Effector memory CD4-positive, alpha-beta T cell (primary cell): ENCODE results near the gene ANXA11.

Source experiments
- DNase-seq, 3 donors: peaks; one replicate each; pipeline ENCODE4 v3.0.0-alpha.2; 2020
- H3K27ac ChIP-seq: 2 replicates; pipeline ENCODE4 v1.7.0; 2013; ENCODE audit warnings: mild to moderate bottlenecking, low read length, moderate library complexity; ENCODE audit not compliant: insufficient read depth, poor library complexity, severe bottlenecking
- H3K27me3 ChIP-seq: replicated peaks from 2 replicates; pipeline ENCODE4 v1.7.0; 2013; ENCODE audit warnings: mild to moderate bottlenecking, low read length; ENCODE audit not compliant: insufficient read depth, control insufficient read depth, poor library complexity, severe bottlenecking
- H3K36me3 ChIP-seq: 2 replicates; pipeline ENCODE4 v1.7.0; 2013; ENCODE audit warnings: mild to moderate bottlenecking, low read length, moderate library complexity; ENCODE audit not compliant: control insufficient read depth, insufficient read depth
- H3K4me1 ChIP-seq: 2 replicates; pipeline ENCODE4 v1.7.0; 2013; ENCODE audit warnings: low read length, mild to moderate bottlenecking; ENCODE audit not compliant: control insufficient read depth, insufficient read depth, poor library complexity, severe bottlenecking
- H3K4me3 ChIP-seq: 2 replicates; pipeline ENCODE4 v1.7.0; 2013; ENCODE audit warnings: low read length, low read depth, mild to moderate bottlenecking; ENCODE audit not compliant: insufficient read depth, poor library complexity, severe bottlenecking
- H3K9me3 ChIP-seq: 2 replicates; pipeline ENCODE4 v1.7.0; 2013; ENCODE audit warnings: mild to moderate bottlenecking, low read length, moderate library complexity; ENCODE audit not compliant: control insufficient read depth

The ANXA11 gene

GRCh38 chr10:80200259-80200658, 5.1 kb downstream of the ANXA11 start:
- Histone ChIP-seq H3K27ac (no peak overlapping the region), H3K4me1 (peaks cover 64% of the 10 kb centered on the region), H3K4me3 (no peak overlapping the region), H3K36me3 (peaks cover under 1% of the 10 kb centered on the region), H3K27me3 (no peaks in the 10 kb centered on the region), H3K9me3 (no peaks in the 10 kb centered on the region)
- DNase-seq: no peak

GRCh38 chr10:80199828-80200227, 5.5 kb downstream of the ANXA11 start:
- Histone ChIP-seq H3K4me3 (no peak overlapping the region), H3K27me3 (no peaks in the 10 kb centered on the region), H3K4me1 (peaks cover 69% of the 10 kb centered on the region), H3K27ac (no peak overlapping the region), H3K36me3 (peaks cover 4% of the 10 kb centered on the region), H3K9me3 (no peaks in the 10 kb centered on the region)
- DNase-seq: no peak

- H3K36me3 ChIP-seq: peaks cover 4% of the 10 kb centered on the region
Observed at GRCh38 chr10:80197972-80198916, 7.1 kb downstream of the ANXA11 start.

GRCh38 chr10:80196950-80197315, 8.4 kb downstream of the ANXA11 start:
- Histone ChIP-seq H3K27ac (peak overlapping the region; percentile 62), H3K4me3 (no peak overlapping the region), H3K4me1 (peaks cover 49% of the 10 kb centered on the region), H3K27me3 (no peaks in the 10 kb centered on the region), H3K36me3 (peaks cover 4% of the 10 kb centered on the region), H3K9me3 (no peaks in the 10 kb centered on the region)
- no peak for DNase-seq

More at GRCh38 chr10:80197972-80198916, 7.1 kb downstream of the ANXA11 start:
- H3K4me1 ChIP-seq: peaks cover 60% of the 10 kb centered on the region
- DNase-seq: no peak
- H3K4me3 ChIP-seq: no peak overlapping the region
- no peaks in the 10 kb centered on the region for H3K9me3 ChIP-seq
- no peaks in the 10 kb centered on the region for H3K27me3 ChIP-seq
- H3K27ac ChIP-seq: no peak overlapping the region

GRCh38 chr10:80196270-80196949, 8.9 kb downstream of the ANXA11 start:
- peak; percentile 32 to 58 (median 53) for DNase-seq
- H3K36me3 ChIP-seq: peaks cover 4% of the 10 kb centered on the region
- peak overlapping the region; percentile 23 for H3K4me3 ChIP-seq
- no peaks in the 10 kb centered on the region for H3K9me3 ChIP-seq
- H3K27ac ChIP-seq: peak overlapping the region; percentile 62
- peaks cover 49% of the 10 kb centered on the region for H3K4me1 ChIP-seq
- no peaks in the 10 kb centered on the region for H3K27me3 ChIP-seq

- H3K27me3 ChIP-seq: no peaks in the 10 kb centered on the region
- DNase-seq: no peak
- no peaks in the 10 kb centered on the region for H3K9me3 ChIP-seq
- H3K4me1 ChIP-seq: peaks cover 49% of the 10 kb centered on the region
- H3K27ac ChIP-seq: no peak overlapping the region
- peaks cover 4% of the 10 kb centered on the region for H3K36me3 ChIP-seq
- H3K4me3 ChIP-seq: no peak overlapping the region
Observed at GRCh38 chr10:80195046-80195574, 10.2 kb downstream of the ANXA11 start.

GRCh38 chr10:80194373-80195045, 10.8 kb downstream of the ANXA11 start:
- Histone ChIP-seq H3K4me3 (no peak overlapping the region), H3K27ac (no peak overlapping the region), H3K27me3 (no peaks in the 10 kb centered on the region), H3K36me3 (peaks cover 4% of the 10 kb centered on the region), H3K4me1 (peaks cover 55% of the 10 kb centered on the region), H3K9me3 (no peaks in the 10 kb centered on the region)
- DNase-seq: no peak

- Histone ChIP-seq H3K4me3 (no peak overlapping the region), H3K9me3 (no peaks in the 10 kb centered on the region), H3K4me1 (peaks cover 63% of the 10 kb centered on the region), H3K27me3 (no peaks in the 10 kb centered on the region), H3K27ac (no peak overlapping the region), H3K36me3 (peaks cover 4% of the 10 kb centered on the region)
- DNase-seq: no peak
Observed at GRCh38 chr10:80192553-80192952, 12.8 kb downstream of the ANXA11 start.

- peaks cover 4% of the 10 kb centered on the region for H3K36me3 ChIP-seq
- H3K4me1 ChIP-seq: peaks cover 60% of the 10 kb centered on the region
- peak overlapping the region; percentile 43 for H3K27ac ChIP-seq
- DNase-seq: no peak
- H3K27me3 ChIP-seq: no peaks in the 10 kb centered on the region
- H3K9me3 ChIP-seq: no peaks in the 10 kb centered on the region
- H3K4me3 ChIP-seq: no peak overlapping the region
Observed at GRCh38 chr10:80191589-80192270, 13.6 kb downstream of the ANXA11 start.
